ENCODE data around the gene URB1. TPM values are rescaled to one million over a fixed set of nuclear protein-coding genes. Genes with fewer than 3 reads are reported as not detected.

Gene URB1
- total RNA-seq, 1 experiment from 2014 or later, result 17.1 TPM

GRCh38 chr21:32281531-32281930 lies 111.3 kb downstream of the URB1 start:
- Histone ChIP-seq H3K9me3 (no peaks in the 10 kb centered on the region), H3K36me3 (ENCODE audit: control insufficient read depth, insufficient read depth, low read length) (no peaks in the 10 kb centered on the region), H3K4me3 (ENCODE audit: low read depth, low read length) (no peak overlapping the region), H3K27me3 (replicated peaks; ENCODE audit: control insufficient read depth, insufficient read depth, low read length) (no peaks in the 10 kb centered on the region), H3K4me1 (no peaks in the 10 kb centered on the region)
- no peak for TF ChIP-seq CTCF (IDR thresholded peaks at IDR 0.05; ENCODE audit: insufficient read depth in 1 of 2, low read depth in 1 of 2, low read length in 1 of 2, severe bottlenecking in 1 of 2, unreplicated experiment in 1 of 2)
- CTCF ChIA-PET, result no interaction called here
- peaks cover 7% of the 10 kb centered on the region for H3K4me1 Mint-ChIP-seq (ENCODE audit: low read depth, unreplicated experiment)
- peaks cover 8% of the 10 kb centered on the region for H3K36me3 Mint-ChIP-seq (ENCODE audit: insufficient read depth, unreplicated experiment)
- H3K27ac Mint-ChIP-seq (ENCODE audit: unreplicated experiment), result no peak overlapping the region
- DNase-seq, result no peak
- BruUV-seq (replicated peaks), result no TSS peak
- POLR2A ChIA-PET, result no interaction called here
- no peaks in the 10 kb centered on the region for H3K9me3 Mint-ChIP-seq (ENCODE audit: unreplicated experiment)
- H3K4me3 Mint-ChIP-seq (ENCODE audit: unreplicated experiment), result no peak overlapping the region
- H3K27me3 Mint-ChIP-seq (ENCODE audit: insufficient read depth, unreplicated experiment), result no peaks in the 10 kb centered on the region
- intact Hi-C loops (cut with micrococcal nuclease; ENCODE audit: unreplicated experiment), result no loop called here

GRCh38 chr21:32279377-32279680 lies 113.5 kb downstream of the URB1 start:
- intact Hi-C loops (cut with micrococcal nuclease; ENCODE audit: unreplicated experiment), result no loop called here
- Mint-ChIP-seq H3K9me3 (ENCODE audit: unreplicated experiment) (no peaks in the 10 kb centered on the region), H3K4me1 (ENCODE audit: low read depth, unreplicated experiment) (peaks cover 7% of the 10 kb centered on the region), H3K27ac (ENCODE audit: unreplicated experiment) (peak overlapping the region; percentile 96), H3K4me3 (ENCODE audit: unreplicated experiment) (peak overlapping the region; percentile 100), H3K36me3 (ENCODE audit: insufficient read depth, unreplicated experiment) (peaks cover 14% of the 10 kb centered on the region), H3K27me3 (ENCODE audit: insufficient read depth, unreplicated experiment) (no peaks in the 10 kb centered on the region)
- DNase-seq, result no peak
- TF ChIP-seq CTCF (IDR thresholded peaks at IDR 0.05; ENCODE audit: insufficient read depth in 1 of 2, low read depth in 1 of 2, low read length in 1 of 2, severe bottlenecking in 1 of 2, unreplicated experiment in 1 of 2), result no peak
- Histone ChIP-seq H3K4me3 (ENCODE audit: low read depth, low read length) (peak overlapping the region; percentile 98), H3K36me3 (ENCODE audit: control insufficient read depth, insufficient read depth, low read length) (no peaks in the 10 kb centered on the region), H3K4me1 (no peaks in the 10 kb centered on the region), H3K27me3 (replicated peaks; ENCODE audit: control insufficient read depth, insufficient read depth, low read length) (no peaks in the 10 kb centered on the region), H3K9me3 (no peaks in the 10 kb centered on the region)
- BruUV-seq (replicated peaks), result TSS peak; percentile 87
- POLR2A ChIA-PET, result interaction anchor here (0.7 kb wide), 1 partner anchor 97 kb away, joined by 8 read pairs; no protein-coding TSS in a partner anchor
- CTCF ChIA-PET, result no interaction called here

DNA sequence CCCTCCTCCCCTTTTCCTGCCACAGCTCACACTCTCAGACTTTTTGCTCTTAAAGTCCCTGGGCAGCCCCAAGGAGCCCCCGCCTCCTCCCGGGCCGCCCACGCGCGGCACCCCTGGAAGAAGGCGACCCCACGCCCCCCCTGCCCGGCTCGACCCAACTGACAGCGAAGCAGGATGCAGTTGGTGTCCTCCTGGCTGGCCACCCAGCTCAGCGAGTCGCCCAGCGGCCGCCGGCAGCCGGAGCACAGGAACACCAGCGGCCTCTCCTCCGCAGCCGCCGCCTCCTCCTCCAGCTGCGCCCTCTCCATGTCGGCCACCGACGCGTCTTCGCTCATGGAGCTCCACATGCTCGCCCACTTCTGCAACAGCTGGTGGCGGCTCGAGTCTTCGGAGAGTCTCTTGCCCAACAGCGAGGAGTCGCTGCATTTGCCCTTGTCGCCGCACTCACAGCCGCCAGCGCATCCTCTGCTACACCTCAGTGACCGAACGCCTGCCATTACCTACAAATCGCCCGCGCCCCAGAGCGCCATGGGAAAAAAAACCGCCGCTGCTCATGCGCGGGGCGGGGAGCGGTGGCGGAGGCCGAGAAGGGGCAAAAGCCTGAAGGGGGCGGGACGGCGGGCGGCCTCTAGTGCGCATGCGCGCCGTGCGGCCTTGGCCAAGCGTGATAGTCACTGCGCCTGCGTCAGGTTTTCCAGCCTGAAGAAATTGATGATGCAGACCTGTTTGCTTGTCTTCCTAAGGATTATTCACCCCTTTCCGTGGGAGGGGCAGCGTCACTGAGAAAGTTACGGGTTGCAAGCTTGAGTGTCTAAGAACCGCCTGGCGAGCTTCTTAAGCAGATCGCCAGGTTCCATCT lies 114.1 kb downstream of the URB1 start, which contains the start of gene MIS18A:
MIS18A (minus strand) TSS at position 532 of the 859 bp plus-strand sequence; CDS start at position 497, 35 bp downstream.
- Histone ChIP-seq H3K36me3 (ENCODE audit: control insufficient read depth, insufficient read depth, low read length) (no peaks in the 10 kb centered on the region), H3K9me3 (no peaks in the 10 kb centered on the region), H3K4me3 (ENCODE audit: low read depth, low read length) (peak within 1 kb of the TSS; percentile 98), H3K4me1 (no peaks in the 10 kb centered on the region), H3K27me3 (replicated peaks; ENCODE audit: control insufficient read depth, insufficient read depth, low read length) (no peaks in the 10 kb centered on the region)
- BruUV-seq (replicated peaks), result no TSS peak
- Mint-ChIP-seq H3K27ac (ENCODE audit: unreplicated experiment) (peak within 1 kb of the TSS; percentile 96), H3K9me3 (ENCODE audit: unreplicated experiment) (no peaks in the 10 kb centered on the region), H3K4me1 (ENCODE audit: low read depth, unreplicated experiment) (peaks cover 7% of the 10 kb centered on the region), H3K36me3 (ENCODE audit: insufficient read depth, unreplicated experiment) (peaks cover 14% of the 10 kb centered on the region), H3K27me3 (ENCODE audit: insufficient read depth, unreplicated experiment) (no peaks in the 10 kb centered on the region), H3K4me3 (ENCODE audit: unreplicated experiment) (peak within 1 kb of the TSS; percentile 100)
- ChIA-PET CTCF (no interaction called here), POLR2A (interaction anchor here (0.5 to 0.7 kb wide), 2 partner anchors 97 to 1265 kb away, joined by 3 to 8 read pairs; no protein-coding TSS in a partner anchor)
- peak; percentile 94 to 96 for DNase-seq
- intact Hi-C loops (cut with micrococcal nuclease; ENCODE audit: unreplicated experiment), result no loop called here
- no peak for TF ChIP-seq CTCF (IDR thresholded peaks at IDR 0.05; ENCODE audit: insufficient read depth in 1 of 2, low read depth in 1 of 2, low read length in 1 of 2, severe bottlenecking in 1 of 2, unreplicated experiment in 1 of 2)
